ENCODE results near the gene STRBP.

Gene STRBP

GRCh38 chr9:123099548-123099947 lies 168.8 kb downstream of the STRBP start:
- DNase-seq (ENCODE audit: low read depth in 2 of 2), result no peak

GRCh38 chr9:123099042-123099441 lies 169.3 kb downstream of the STRBP start:
- DNase-seq (ENCODE audit: low read depth in 2 of 2), result no peak

GRCh38 chr9:123098096-123098459 lies 170.3 kb downstream of the STRBP start:
- DNase-seq (ENCODE audit: low read depth in 2 of 2), result no peak

- DNase-seq (ENCODE audit: low read depth in 2 of 2), result no peak
Measured at GRCh38 chr9:123097430-123098095, 170.8 kb downstream of the STRBP start.

DNA sequence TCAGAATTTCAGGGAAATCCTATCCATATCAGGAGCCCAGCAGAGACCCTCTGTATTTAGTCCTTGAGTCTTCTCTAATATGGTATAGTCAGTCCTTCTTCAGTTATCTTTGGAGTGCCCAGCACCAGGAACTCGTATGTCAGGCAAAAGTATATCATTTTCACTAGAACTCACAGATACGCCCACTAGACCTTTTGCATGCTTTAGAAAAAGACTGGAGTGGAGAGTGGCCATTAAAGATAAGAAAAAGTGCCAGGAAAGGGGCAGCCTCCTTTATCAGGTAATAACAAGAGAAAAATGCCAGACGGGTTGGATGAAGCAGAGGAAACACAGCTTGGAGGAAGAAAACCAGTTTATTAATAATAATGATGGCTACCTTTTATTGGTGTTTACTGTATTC lies 171.4 kb downstream of the STRBP start:
- no peak for DNase-seq (ENCODE audit: low read depth in 2 of 2)

- no peak for DNase-seq (ENCODE audit: low read depth in 2 of 2)
Measured at GRCh38 chr9:123093141-123093540, 175.2 kb downstream of the STRBP start.

DNA sequence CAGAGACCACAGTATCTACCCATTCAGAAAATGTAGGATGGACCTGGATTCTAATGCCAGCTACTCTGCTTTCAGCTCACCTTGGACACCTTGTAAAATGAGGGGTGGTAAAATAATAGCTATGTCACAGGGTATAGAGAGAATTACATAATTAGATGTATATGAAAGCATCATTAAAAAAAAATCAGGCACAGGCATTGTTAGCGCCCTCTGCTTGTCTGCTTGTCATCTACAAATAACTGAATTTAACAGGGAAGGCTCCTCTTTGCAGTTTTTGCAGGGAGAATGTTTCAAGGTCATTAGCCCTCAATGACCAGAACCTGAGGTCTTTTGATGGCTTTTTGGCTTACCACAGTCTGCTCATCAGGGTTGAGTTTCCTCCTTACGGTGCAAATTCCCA lies 176.9 kb downstream of the STRBP start:
- no peak for DNase-seq (ENCODE audit: low read depth in 2 of 2)

- no peak for DNase-seq (ENCODE audit: low read depth in 2 of 2)
Measured at GRCh38 chr9:123090956-123091355, 177.4 kb downstream of the STRBP start.

DNA sequence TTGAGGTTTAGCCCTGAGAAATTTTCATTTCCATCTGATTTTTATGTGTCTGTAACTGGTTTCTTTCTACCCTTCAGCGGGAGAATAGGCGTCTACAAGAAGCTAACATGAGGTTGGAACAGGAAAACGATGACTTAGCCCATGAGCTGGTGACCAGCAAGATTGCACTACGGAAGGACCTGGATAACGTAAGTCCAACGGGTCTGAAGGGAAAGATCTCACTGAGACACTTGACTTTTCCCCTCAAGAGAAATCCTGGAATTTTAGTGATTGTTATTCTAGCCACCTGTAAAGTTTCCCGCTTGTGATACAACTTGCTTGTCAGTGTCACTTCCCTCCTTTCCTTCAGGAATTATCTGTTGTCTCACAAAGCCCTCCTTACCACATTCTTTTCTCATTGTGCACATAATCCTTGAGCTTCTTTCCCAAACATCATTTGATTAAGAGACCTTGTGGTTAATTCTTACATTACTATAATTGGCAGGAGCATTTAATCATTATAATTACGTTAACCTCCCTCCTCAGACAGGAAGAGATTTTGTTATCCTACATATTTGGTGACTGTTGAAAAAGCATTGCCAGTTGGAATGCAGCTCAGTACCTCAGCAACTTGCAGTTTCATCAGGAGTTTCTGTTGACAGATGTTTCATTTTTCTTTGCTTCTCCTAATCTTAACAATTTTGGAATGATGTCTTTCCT lies 178.0 kb downstream of the STRBP start:
- DNase-seq (ENCODE audit: low read depth in 2 of 2), result peak; percentile 23 to 33

DNA sequence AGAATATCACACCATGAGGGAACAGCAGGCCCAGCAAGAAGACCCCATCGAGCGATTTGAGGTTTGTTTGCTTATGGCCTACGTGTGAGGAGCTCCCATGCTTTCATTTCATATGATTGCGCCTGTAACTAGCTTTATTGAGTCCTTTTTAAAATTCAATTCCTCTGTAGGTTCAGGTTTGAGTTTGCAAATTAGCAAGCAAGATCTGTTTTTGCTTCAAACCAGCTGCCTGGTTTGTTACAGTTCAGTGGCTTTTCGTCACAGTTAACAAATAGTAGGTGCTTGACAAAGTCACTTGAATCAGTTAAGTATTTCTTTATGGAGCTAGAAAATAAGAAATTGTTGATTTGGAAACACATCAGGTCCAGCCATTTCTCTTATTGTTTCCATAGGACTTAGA lies 178.6 kb downstream of the STRBP start:
- DNase-seq (ENCODE audit: low read depth in 2 of 2), result no peak

- DNase-seq (ENCODE audit: low read depth in 2 of 2), result no peak
Measured at GRCh38 chr9:123089040-123089439, 179.3 kb downstream of the STRBP start.

- no peak for DNase-seq (ENCODE audit: low read depth in 2 of 2)
Measured at GRCh38 chr9:123087359-123087888, 181.0 kb downstream of the STRBP start.

- no peak for DNase-seq (ENCODE audit: low read depth in 2 of 2)
Measured at GRCh38 chr9:123085916-123086315, 182.5 kb downstream of the STRBP start.

DNA sequence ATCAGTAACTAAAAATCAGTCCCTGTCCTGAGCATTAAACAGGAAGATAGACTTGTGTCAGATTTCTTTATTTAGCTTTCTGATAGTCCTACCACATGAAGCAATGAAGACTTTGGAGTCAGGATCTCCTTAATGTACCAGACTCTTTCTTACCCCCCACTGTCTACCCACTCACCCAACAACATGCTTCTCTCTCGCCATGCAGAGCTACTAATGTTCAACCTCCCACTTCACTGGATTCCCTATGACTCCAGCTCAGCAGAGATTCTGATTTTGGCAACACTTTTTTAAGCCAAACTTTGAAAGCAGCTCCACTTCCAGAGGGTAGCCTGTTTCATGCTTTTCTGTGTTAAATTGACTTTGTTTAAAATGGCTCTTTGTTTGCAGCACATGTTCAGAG lies 184.1 kb downstream of the STRBP start:
- no peak for DNase-seq (ENCODE audit: low read depth in 2 of 2)

DNA sequence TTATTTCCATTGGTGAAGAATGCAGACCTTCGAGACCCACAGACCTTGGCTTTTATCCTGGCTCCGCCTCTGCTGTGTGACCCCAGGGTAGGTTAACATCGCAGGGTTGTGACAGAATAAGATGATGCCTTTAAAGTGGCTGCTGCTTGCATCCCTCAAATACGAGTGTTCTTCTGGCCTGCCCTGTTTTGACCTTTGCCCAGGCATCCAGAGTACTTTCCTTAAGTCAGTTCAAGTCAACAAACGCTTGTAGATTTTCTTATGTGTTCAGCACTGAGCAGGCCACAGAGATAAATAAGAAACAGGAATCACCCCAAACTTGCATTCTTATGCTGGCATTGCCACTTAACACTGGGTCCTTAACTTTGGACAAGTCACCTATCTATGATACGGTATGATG lies 184.7 kb downstream of the STRBP start:
- no peak for DNase-seq (ENCODE audit: low read depth in 2 of 2)

DNA sequence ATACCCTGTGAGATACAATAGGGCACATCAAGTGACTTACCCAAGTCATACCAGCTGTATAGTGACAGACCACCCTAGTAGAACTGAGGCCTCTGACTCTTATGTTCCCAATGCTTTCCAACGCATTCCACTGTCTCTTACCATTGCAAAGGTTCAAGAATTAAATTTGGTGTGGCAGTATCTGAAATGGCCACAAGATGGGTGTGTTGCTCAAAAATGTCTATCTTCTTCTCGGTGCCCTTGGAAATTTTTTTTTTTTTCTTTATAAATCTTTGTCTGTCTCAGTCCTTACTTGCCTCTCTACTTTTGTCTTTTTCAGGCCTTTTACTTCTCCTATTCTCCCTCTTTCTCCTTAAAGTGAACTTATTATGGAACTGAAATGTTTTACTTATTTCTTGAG lies 186.6 kb downstream of the STRBP start:
- DNase-seq (ENCODE audit: low read depth in 2 of 2), result no peak

DNA sequence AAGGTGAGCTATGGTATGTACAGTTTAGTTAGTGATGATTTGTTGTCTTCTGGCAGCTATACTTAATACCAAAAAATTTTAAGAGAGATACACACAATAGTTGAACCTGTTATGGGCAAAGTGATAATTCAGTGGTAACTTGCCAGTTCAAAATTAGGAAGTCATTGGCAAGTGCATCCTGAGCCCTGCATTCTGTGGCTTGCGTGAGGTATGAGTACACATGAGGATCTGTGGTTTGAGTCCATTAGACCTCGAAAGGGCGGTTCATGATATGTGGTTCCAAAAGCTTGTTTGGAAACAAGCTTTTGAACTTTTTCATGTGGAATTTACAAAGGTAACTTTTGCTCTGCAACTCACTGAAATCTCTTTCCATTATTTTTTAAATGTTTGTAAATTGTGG lies 187.9 kb downstream of the STRBP start:
- no peak for DNase-seq (ENCODE audit: low read depth in 2 of 2)

- no peak for DNase-seq (ENCODE audit: low read depth in 2 of 2)
Measured at GRCh38 chr9:123074628-123075027, 193.8 kb downstream of the STRBP start.

- DNase-seq (ENCODE audit: low read depth in 2 of 2), result peak; percentile 89 to 92
Measured at GRCh38 chr9:123073991-123074422, 194.4 kb downstream of the STRBP start.

- DNase-seq (ENCODE audit: low read depth in 2 of 2), result no peak
Measured at GRCh38 chr9:123073441-123073840, 194.9 kb downstream of the STRBP start.

GRCh38 chr9:123072407-123072995 lies 195.9 kb downstream of the STRBP start:
- DNase-seq (ENCODE audit: low read depth in 2 of 2), result no peak

Data from fibroblast of skin of left biceps (primary cell).